Transverse colon (tissue), 4 donors: ENCODE measurements around the gene GOLGA8T. TPM values are rescaled to one million over a fixed set of nuclear protein-coding genes. Genes with fewer than 3 reads are reported as not detected.
"Not testable (repeated sequence)": the region's sequence is repeated elsewhere in the genome, so short reads cannot be mapped to it uniquely, and the experiment has no call there.

Experiments
- DNase-seq: peaks from one replicate; pipeline ENCODE4 v3.0.0-alpha.2; 2019
- H3K27ac ChIP-seq, 4 donors: fragments of 200-600 bp; sonication (generic); 2 replicates each; pipeline ENCODE4 v1.5.1; 2016 to 2018; ENCODE audit warnings: inconsistent platforms in 4 of 4
- H3K27me3 ChIP-seq: fragments of 200-600 bp; sonication (generic); 2 replicates; pipeline ENCODE4 v1.5.1; 2017; ENCODE audit warnings: inconsistent platforms
- H3K36me3 ChIP-seq, 4 donors: fragments of 200-600 bp; sonication (generic); 2 replicates each; pipeline ENCODE4 v1.5.1; 2017 to 2019; ENCODE audit warnings: inconsistent platforms in 4 of 4
- H3K4me1 ChIP-seq, 4 donors: fragments of 200-600 bp; sonication (generic); 2 replicates each; pipeline ENCODE4 v1.5.1; 2017 to 2020; ENCODE audit warnings: inconsistent platforms in 4 of 4
- H3K4me3 ChIP-seq, 4 donors: fragments of 200-600 bp; sonication (generic); 1 replicate in 1 of 4; 2 replicates in 3 of 4; pipeline versions ENCODE4 v1.5.1 to v1.6.1; 2017 to 2019; ENCODE audit warnings: inconsistent platforms in 4 of 4
- H3K9me3 ChIP-seq, 2 donors: fragments of 200-600 bp; sonication (generic); 2 replicates each; pipeline ENCODE4 v1.5.1; 2017 to 2019; ENCODE audit warnings: inconsistent platforms in 2 of 2
- WGBS, 2 donors: methylation state at CpG; one replicate each; pipeline ENCODE4 v1.1.5; 2018; ENCODE audit warnings: low coverage in 1 of 2; 5-methylcytosine and 5-hydroxymethylcytosine counted together
- in situ Hi-C, 4 donors: fragments of 200-750 bp; cut with MboI; loops; one replicate each; pipeline versions ENCODE4 v1.15.0 to v1.15.1; 2017; ENCODE audit warnings: low sequenced_read_pairs in 3 of 4, low pct_ligation_motif_present in 1 of 4, low pct_unique_long_range_greater_than_20kb in 1 of 4
- intact Hi-C: fragments of 100-400 bp; cut with DNase I; formaldehyde crosslinking; loops from one replicate; pipeline ENCODE4 v1.15.1; 2023; ENCODE audit warnings: low total_unique reads
- total RNA-seq, 4 donors: library from RNA; depleted of rRNA; stranded (reverse); fragments of >200 nt; gene quantifications; one replicate each; pipeline ENCODE4 v1.1.0, GENCODE V29; 2016

GOLGA8T gene, protein sequence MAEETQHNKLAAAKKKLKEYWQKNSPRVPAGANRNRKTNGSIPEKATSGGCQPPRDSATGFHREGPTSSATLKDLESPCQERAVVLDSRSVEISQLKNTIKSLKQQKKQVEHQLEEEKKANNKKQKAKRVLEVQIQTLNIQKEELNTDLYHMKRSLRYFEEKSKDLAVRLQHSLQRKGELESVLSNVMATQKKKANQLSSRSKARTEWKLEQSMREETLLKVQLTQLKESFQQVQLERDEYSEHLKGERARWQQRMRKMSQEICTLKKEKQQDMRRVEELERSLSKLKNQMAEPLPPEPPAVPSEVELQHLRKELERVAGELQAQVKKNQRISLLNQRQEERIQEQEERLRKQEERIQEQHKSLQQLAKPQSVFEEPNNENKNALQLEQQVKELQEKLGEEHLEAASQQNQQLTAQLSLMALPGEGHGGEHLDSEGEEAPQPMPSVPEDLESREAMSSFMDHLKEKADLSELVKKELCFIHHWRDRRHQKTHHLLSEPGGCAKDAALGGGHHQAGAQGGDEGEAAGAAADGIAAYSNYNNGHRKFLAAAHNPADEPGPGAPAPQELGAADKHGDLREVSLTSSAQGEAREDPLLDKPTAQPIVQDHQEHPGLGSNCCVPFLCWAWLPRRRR
- total RNA-seq: not detected

DNA sequence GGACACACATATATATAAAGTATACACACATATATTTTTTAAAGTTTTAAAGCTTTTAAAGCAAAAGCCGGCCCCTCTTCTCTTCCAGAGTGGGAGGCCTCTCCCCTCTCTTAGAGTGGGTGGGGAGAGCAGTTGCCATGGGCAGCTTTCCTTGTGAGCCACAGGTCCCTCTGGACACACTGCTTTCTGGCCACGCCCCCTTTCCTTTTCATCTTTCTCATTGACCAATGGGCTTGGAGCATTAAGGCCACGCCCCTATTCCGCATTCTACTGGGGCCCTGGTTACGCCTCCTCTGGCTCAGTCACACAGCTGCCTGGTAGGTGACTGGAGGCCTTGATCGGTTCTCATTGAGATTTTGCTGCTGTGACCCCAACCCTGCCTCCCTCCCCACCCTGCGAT is at the start of gene GOLGA8T:
GOLGA8T (plus strand) TSS at position 301 of the 400 bp plus-strand sequence; CDS start at position 399, 98 bp downstream.
- H3K9me3 ChIP-seq, H3K4me1 ChIP-seq, H3K4me3 ChIP-seq, H3K27me3 ChIP-seq, H3K27ac ChIP-seq, intact Hi-C loops, in situ Hi-C loops, H3K36me3 ChIP-seq, DNase-seq: not testable (repeated sequence)
- no CpG with 5 or more reads among the region's 7 CpGs for WGBS, 2 donors

- no CpG with 5 or more reads among the region's 8 CpGs for WGBS, 2 donors
- intact Hi-C loops, H3K4me1 ChIP-seq, H3K4me3 ChIP-seq, H3K9me3 ChIP-seq, DNase-seq, H3K27ac ChIP-seq, in situ Hi-C loops, H3K36me3 ChIP-seq, H3K27me3 ChIP-seq: not testable (repeated sequence)
These were observed 37.0 kb upstream of the GOLGA8T start for GRCh38 chr15:30097827-30098226.

- in situ Hi-C loops, H3K27me3 ChIP-seq, H3K4me3 ChIP-seq, H3K27ac ChIP-seq, DNase-seq, intact Hi-C loops, H3K36me3 ChIP-seq, H3K4me1 ChIP-seq, H3K9me3 ChIP-seq: not testable (repeated sequence)
- WGBS, 2 donors: no CpG with 5 or more reads among the region's 12 CpGs
These were observed 32.0 kb upstream of the GOLGA8T start for GRCh38 chr15:30102890-30103289.

DNA sequence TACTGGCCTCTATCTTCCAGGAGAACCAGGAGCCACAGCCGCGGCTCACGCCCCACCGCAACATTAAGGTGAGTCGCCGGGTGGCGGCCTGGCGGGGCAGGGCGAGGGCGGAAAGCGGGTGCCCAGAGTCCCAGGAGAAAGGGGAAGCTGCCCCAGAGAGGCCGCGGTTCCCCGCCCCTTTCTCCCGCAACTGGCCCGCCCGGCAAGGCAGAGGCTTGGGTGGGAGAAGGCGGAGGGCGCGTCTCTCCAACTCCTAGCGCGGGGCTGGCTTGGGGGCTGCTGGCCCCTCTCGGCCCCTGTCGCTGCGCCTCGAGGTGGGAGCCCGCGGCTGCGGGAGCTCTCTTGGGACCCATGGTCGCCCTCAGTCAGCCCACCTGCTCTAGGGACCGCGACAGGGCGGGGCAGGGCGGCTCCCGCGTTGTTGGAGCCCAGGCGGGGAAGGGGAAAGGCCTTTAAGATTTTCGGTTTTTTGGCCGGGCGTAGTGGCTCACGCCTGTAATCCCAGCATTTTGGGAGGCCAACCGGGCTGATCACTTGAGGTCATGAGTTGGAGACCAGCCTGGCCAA is 30.8 kb upstream of the GOLGA8T start:
- H3K27me3 ChIP-seq, in situ Hi-C loops, intact Hi-C loops, H3K27ac ChIP-seq, H3K4me1 ChIP-seq, H3K4me3 ChIP-seq, H3K9me3 ChIP-seq, DNase-seq, H3K36me3 ChIP-seq: not testable (repeated sequence)
- WGBS, 2 donors: 3% methylated on average over 5 of the region's 42 CpGs; no CpG with 5 or more reads in 1 of the 2 donors

GRCh38 chr15:30110591-30110990 is 24.3 kb upstream of the GOLGA8T start:
- H3K27me3 ChIP-seq, H3K27ac ChIP-seq, H3K4me1 ChIP-seq, intact Hi-C loops, H3K4me3 ChIP-seq, in situ Hi-C loops, H3K9me3 ChIP-seq, H3K36me3 ChIP-seq, DNase-seq: not testable (repeated sequence)
- WGBS, 2 donors: no CpG with 5 or more reads among the region's 4 CpGs

DNA sequence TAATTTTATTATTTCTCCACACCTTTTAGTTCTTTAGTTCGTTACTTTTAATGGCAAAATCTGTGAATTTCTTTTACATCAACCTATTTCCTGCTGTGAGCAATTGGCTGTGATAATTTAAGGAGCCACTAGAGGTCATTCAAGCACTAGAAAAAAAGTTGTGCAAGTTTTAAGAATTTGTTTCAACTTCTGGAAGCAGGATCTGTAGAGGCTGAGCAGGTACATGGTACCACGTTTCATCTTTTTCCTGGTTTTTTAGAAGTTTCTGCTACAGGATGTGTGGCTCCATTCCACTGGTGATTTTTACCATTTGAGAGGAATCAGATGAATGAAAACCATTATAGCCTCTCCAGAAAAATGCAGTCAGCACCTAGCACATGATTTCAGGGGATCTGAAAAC is 4.8 kb upstream of the GOLGA8T start:
- H3K4me1 ChIP-seq, H3K4me3 ChIP-seq, H3K27ac ChIP-seq, intact Hi-C loops, DNase-seq, H3K9me3 ChIP-seq, H3K36me3 ChIP-seq, H3K27me3 ChIP-seq, in situ Hi-C loops: not testable (repeated sequence)
- WGBS, 2 donors: 0% methylated on average over 1 of the region's 2 CpGs; no CpG with 5 or more reads in 1 of the 2 donors

DNA sequence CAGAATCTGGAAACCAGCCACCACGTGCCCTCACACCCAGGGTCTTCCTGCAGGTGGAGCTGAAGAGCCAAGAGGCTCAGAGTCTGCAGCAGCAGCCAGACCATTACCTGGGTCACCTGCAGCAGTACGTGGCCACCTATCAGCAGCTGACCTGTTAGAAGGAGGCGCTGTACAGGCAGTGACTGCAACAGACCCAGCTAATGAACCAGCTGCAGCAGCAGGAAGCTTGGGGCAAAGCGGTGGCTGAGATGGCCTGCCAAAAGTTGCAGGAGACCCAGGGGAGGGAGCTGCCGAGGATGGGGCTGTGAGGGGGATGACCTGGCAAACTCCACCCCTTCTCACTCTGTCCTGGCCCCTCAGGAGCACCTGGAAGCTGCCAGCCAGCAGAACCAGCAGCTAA is 8.4 kb downstream of the GOLGA8T start:
- H3K4me1 ChIP-seq, DNase-seq, in situ Hi-C loops, H3K4me3 ChIP-seq, H3K9me3 ChIP-seq, H3K36me3 ChIP-seq, H3K27ac ChIP-seq, H3K27me3 ChIP-seq, intact Hi-C loops: not testable (repeated sequence)
- no CpG with 5 or more reads among the region's 5 CpGs for WGBS, 2 donors

DNA sequence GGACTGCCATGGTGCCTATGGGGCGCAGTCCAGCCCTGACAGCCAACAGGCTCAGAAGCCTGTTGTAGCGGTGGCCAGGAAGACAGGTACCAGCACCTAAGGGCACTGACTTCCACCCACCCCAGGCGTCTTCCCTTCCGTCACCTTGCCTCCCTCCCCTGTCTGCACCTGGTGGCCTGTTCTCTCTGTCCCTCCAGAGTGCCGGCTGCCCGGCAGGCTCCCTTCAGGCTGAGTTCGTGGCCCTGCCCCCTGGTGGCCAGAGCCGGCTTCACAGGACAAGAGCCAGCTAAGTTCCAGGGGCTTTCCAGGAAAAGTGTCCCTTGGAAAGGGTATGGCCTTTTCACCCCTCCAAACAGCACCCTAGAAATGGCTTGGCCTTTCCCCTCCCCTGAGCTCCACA is 15.0 kb downstream of the GOLGA8T start:
- no CpG with 5 or more reads among the region's 8 CpGs for WGBS, 2 donors
- DNase-seq, intact Hi-C loops: not testable (repeated sequence)

GRCh38 chr15:30162479-30163357 is 27.9 kb downstream of the GOLGA8T start:
- 69% methylated on average over 4 of the region's 4 CpGs; no CpG with 5 or more reads in 1 of the 2 donors for WGBS, 2 donors
- H3K36me3 ChIP-seq, in situ Hi-C loops, DNase-seq, intact Hi-C loops, H3K27ac ChIP-seq, H3K27me3 ChIP-seq, H3K9me3 ChIP-seq, H3K4me1 ChIP-seq, H3K4me3 ChIP-seq: not testable (repeated sequence)

More for the DNA sequence above, 15.0 kb downstream of the GOLGA8T start:
- H3K36me3 ChIP-seq, H3K4me1 ChIP-seq, H3K9me3 ChIP-seq, H3K4me3 ChIP-seq, in situ Hi-C loops, H3K27me3 ChIP-seq, H3K27ac ChIP-seq: not testable (repeated sequence)

GRCh38 chr15:30163759-30164158 is 28.9 kb downstream of the GOLGA8T start:
- in situ Hi-C loops, DNase-seq, H3K4me1 ChIP-seq, H3K36me3 ChIP-seq, H3K4me3 ChIP-seq, H3K27me3 ChIP-seq, H3K9me3 ChIP-seq, H3K27ac ChIP-seq, intact Hi-C loops: not testable (repeated sequence)
- 50% methylated on average over 1 of the region's 2 CpGs; no CpG with 5 or more reads in 1 of the 2 donors for WGBS, 2 donors
